ENCODE data around the gene HMG20A.

HMG20A gene

DNA sequence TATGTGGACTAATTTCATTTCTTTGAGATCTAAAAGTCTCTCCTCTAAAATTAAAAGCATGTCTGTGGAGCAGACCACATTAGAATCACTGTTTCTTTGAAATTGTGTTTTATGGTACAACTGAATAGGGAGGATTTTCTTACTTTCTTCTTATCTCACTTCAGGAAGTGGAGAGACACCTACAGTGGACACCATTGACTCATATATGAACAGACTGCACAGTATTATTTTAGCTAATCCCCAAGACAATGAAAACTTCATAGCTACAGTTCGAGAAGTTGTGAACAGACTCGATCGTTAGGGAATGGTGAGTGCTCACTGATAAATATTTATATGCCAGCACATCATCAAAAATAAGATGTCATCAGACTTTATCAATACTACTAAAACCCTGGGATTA is 58.3 kb downstream of the HMG20A start:
- DNase-seq, result no peak

DNA sequence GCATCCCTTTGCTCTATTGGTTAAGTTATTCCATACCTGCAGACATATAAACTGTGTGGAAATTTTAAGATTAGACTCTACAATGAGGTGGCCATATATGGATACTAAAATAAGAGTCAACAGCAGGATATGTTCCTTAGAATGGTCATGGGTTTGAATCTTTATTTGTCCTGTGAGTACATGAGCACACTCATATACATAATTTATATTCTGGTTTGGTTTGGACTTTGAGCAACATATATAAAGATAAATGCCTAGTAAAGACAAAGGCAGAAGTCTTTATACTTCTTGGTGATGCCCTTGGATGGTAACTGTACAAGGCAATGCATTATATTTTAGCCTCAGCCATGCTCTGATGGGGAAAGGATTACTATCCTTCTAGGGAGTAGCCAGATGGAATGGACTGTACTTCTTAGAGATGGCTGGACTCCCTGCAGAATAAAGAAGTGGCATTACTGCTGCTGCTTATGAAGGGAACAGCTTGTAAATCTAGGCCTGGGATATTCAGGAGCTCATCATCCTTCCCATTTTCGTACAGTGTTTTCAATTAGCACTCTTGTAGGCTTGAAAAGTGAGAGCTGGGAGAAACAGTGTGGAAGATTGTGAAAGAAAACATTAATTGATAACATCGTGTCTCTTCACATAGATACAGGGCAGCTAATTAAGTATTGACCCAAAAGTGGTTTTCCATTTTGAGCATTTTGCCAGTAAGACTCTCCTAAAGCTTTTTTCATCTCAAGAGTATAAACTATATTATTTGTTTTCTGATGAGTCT is 60.4 kb downstream of the HMG20A start:
- DNase-seq, result no peak

DNA sequence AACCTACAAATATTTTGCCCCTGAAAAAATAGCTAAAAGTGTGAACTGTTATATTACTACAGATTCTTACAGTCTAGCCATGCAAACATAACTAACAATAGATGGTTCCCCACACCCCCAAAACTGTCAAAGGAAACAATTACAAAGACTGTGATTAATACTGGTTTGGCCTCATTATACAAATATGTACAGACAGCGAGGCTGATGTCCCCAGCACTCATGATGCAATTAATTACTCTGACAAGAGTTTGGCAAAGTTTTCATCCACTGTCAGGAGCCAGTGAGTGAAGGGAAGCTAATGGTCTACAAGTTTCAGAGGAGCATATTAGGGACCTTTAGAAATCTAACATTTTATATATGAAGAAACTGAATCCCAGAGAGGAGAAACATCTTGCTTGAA is 61.0 kb downstream of the HMG20A start:
- DNase-seq, result no peak

DNA sequence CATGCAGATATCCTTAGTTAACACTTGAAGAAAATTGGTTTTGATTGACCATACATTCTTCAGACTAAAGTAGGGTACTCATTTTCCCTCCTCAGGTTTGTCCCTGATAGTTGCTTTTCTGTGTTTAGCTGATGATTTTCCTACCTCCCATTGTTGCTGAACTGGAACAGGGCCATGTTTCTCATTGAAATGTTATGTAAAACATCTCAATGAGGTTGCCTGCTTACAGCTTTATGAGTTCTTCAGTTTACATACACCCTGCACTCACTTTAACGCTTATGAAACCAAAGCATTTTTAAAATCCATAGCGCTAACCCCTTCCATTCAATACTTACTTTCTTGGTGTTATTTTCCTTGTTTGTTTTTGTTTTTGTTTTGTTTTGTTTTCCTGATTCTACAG is 61.9 kb downstream of the HMG20A start:
- DNase-seq, result no peak

DNA sequence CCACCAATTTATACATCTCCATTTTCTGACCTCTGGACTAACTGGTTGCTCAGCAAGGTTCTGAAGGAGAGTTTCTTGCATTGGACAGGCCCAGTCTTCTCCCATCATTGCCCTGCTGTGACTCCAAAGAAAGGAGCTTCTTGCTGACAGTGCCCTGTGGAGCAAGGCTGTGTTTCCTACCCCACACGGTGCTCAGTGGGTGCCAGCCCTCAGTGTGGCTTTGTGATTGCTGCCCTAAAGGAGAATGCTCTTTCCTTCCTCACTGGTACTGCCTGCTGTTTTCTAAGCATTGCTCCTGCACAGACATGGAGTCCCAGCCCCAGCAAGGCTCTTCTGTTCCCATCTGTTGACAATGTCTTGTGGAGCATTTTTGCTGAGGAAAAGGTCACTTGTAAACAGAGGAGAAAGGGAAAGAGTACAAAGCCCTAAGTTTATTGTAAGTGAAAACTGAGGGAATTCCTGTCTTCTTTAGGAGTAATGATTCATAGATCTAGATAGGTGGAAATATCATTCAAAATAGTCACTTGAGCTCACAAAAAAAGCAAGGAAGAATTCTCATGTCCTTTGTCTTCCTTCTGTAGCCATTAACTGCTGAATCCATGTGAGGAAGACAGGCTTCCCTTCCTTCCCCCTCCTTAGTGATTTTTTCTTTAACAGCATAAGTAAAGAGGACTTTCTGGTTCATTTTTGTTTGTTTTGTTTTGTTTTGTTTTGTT is 62.9 kb downstream of the HMG20A start:
- DNase-seq, result no peak

DNA sequence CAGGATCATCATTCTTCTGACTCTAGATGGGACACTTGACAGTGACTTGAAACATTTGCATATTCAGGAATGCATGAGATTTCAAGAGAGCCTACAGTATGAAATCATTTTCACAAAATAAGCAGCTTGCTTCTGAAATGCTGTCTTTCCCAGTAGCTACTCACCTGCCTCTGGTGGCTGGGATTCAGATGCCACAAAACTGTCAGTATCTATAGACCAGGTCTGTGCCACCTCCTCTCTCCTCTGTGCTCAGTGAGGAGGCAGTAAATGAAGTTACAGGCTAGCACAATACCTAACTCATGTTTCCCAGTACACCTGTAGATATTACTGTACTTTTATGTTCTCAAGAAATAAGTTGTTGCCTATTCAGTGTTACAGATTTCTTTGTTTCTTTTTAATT is 64.3 kb downstream of the HMG20A start:
- DNase-seq, result no peak

DNA sequence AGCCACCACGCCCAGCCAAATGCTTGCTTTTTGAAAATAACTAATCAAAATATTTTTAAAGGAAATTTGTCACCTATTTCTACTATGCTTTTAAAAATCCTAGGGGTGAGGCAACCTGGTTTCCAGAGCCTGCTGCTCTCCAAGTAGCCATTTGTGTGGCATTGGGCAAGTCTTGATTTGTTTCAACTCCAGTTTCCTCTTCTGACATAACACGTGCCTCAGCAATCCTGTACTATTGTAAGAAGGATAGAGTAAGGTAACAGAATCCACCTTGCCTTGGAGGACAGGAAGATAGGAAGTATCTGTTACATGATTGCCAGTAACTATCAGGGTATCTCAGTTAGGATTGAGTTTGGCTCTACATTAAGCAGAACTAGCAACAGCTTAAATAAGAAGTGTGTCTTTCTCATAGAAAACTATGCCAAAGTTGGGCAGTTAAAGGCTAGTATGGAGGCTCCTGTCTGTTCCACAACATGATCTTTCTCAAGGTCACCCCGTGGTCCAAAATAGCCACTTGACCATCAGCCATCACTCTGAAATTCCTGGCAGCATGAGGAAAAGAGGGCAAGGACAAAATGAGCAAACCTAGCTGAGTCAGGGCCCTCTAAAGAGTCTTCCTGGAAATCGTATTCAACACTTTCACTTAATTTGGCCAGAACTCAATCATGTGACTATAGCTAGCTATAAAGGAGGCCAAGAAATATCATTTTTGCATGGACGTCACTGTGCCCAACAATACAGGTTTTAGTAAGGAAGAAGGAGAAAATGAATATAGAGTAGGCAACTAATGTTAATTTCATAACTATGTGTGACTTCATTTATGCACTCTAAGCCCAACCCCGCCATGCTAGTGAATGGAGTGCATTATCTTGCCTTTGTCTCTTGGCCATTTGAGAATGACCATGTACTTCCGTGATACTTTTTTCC is 66.1 kb downstream of the HMG20A start:
- no peak for DNase-seq

DNA sequence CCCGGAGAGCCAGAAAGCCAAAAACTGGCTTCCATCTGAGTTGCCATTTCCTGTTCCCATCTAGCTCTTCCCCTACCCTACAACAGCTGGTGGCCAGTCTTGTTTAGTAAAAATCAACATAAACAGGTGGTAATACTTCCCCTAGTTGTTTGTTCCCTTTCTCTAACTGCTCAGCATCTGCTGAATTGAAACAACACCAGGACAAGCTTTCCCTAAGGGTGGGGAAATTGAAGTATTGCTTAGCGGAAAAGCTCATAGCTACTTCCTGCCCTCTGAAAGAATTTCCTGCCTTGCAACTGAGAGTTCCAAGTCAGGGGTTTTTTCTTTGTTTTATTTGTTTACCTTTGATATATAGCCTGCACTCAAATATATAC is 66.8 kb downstream of the HMG20A start:
- no peak for DNase-seq

DNA sequence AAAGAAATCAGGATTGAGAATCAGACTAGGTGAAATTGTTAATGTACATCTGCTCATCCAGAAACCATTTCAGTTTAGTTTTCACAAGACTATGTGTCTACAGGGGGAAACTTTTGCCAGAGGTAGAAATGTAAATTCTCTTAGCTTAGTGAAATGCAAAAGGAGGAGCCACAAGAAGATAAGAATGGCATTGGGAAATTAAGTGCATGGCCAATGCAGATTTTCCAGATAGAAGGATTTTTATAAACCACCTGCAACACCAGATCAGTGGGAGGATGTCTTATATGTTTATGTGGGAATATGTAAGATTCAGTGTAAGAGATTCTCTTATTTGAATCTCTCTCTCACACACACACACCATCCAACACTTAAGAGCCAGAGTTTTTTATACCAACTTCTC is 67.2 kb downstream of the HMG20A start:
- no peak for DNase-seq

DNA sequence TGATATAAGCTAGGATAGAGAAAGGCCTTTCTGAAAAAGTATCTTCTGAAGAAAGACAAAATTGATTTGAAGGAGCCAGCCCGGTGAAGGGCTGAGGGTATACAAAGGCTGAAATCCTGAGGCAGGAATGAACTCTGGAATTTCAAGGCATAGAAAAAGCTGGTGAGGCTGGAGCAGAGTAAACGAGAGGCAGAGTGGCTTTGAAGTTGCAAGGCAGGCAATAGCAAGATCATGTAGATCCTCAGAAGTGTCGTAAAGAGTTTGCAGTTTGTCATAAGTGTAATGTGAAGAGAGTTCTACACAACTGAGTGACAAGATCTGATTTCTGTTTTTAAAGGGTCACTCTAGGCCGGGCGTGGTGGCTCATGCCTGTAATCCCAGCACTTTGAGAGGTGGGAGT is 69.0 kb downstream of the HMG20A start:
- DNase-seq, result no peak

DNA sequence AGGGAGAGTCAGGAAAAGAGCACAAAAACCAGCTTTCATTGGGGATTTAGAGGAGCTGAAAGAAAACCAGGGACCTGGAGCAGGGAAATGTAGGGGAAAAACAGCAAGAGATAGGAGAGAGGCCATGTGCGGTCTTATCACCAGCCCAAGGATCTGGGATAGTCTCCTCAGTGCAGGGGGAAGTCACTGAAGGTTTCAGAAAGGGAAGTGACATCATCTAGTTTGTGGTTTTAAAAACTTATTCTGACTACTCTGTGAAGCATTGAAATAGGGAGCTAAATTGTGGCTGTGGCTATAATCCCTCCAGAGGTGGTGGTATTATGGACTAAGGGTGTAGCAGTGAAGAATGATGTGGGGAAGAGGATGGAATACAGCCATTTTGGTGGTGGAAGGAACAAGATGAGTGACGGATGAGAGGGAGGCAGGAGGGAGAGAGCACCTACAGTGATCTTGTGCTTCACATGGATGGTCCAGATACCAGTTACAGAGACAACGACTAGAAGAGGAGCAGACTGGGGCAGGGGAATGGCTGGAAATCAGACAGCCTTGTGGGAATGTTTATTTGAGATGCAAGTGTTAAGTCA is 72.7 kb downstream of the HMG20A start:
- no peak for DNase-seq

DNA sequence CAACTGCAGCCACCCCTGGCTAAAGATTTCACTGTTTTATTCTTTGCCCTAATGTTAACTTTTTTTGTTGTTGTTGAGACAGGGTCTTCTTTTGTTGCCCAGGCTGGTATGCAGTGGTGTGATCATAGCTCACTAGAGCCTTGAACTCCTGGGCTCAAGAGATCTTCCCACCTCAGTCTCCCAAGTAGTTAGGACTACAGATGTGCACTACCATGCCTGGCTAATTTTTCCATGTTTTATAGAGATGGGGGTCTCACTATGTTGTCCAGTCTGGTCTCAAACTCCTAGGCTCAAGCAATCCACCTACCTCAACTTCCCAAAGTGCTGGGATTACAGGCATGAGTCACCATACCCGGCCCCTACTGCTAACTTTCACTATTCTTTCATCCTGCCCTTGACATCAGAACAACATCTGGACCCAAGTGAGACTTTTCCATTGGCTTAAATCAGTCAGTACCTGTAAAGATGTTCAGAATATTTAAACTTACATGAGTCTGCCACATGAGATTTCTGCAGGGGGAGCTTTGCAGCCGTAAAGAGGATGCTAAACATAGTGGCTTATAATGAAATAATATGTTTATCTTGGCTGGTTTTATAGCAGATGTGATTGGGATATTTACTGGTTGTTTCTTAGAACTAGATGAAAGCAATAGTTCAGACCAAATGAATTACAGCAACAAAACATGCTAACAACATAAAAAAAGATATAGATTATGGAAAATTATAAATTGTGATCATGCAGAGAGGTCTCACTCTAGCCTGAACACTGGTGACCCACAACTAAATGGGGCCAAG is 73.6 kb downstream of the HMG20A start:
- DNase-seq, result no peak

DNA sequence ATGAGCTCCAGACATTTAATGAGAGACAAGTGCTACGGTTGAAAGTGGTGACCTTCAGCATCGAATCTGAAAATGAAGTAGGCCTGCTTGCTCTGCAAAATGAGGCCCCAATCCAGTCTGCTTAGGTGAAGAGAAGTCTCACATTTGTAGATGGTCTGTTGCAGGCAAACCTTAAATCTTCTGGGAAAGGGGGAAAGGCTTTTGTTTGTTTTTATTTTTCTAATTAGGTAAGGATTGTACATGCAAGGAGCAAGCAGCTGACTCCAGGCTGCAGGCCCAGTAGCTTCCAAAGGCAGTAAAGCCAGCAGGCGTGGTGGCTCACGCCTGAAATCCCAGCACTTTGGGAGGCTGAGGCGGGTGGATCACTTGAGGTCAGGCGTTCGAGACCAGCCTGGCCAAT is 74.3 kb downstream of the HMG20A start:
- no peak for DNase-seq

DNA sequence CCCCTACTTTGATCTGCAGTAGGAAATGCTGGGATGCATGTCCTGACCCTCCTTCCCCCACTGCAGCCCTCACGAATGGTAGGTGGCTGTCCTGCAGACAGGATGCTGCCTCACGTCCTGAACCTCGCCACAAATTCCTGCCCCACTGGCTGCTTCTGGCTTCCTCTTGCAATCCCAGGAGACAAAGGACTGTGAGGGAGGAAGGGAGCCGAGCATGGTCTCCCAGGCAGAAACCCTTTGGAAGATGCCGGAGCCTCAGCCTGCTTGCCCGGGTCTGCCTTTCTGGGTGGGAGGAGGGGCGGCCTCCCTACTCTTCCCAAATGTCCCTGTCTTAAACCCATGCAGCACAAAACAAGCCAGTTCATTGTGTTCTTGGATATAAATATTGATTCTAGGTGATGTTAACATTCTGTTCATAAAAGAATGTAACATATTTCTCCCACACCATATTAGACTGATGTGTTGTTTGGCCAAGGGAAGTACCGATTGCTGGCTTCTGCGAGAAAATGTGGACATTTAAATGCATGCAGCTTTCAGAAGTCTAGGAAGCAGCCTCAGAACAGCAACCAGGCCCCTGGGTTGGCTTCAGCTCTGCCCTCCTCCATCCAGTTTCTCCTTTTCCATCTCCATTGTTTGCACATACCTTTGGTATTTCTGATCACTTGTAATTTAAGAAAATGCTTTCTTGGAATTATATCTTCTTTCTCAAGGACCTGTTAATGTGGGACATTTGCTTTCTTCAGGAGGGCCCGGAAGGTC is 75.3 kb downstream of the HMG20A start:
- DNase-seq, result no peak

DNA sequence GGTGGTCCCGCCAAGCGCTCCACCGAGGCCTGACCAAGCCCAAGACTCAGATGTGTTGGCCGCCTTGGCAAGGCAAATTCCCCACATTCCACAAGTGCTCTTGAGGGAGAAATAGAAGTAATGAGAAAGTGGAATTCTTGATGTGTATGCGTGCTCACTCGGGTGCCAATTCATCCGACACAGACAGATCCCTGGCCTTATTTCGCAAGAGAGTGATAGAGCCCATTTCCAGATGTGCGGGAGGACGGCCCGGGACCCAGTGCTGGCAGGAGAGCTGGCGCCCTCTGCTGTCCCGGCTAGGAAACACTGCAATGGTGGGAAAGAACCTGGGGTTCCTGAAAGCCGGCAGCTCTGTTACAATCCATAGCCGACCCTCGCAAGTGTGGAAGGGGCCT is 76.0 kb downstream of the HMG20A start:
- DNase-seq, result no peak

DNA sequence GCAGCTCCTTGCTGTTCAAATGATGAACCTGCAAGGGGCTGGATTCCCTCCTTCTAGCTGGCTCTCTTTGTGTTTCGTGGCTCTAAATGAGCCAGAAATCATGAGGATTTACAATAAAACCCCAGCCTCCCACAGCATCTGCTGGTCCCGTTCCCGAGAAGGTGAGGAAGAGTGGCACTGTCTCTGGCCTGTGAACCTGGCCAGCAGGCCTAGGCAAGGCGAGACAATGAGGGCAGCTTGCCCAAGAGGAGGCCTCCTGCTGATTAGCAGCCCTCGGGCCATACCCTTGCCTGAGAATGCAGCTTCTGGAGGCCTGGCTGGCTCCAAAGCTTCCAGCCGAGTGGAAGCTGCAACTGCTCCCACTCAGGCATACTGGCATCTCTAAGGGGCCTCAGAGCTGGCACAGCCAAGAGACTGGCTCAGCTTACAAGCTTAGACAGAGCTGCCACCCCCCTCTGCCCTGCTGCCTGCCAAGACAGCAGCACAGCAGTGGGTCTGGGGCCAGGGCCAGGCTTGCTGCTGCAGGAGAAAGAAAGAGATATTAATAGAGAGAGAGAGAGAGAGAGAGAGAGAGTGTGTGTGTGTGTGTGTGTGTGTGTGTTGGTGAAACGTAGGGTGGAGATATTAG is 76.5 kb downstream of the HMG20A start:
- DNase-seq, result no peak

DNA sequence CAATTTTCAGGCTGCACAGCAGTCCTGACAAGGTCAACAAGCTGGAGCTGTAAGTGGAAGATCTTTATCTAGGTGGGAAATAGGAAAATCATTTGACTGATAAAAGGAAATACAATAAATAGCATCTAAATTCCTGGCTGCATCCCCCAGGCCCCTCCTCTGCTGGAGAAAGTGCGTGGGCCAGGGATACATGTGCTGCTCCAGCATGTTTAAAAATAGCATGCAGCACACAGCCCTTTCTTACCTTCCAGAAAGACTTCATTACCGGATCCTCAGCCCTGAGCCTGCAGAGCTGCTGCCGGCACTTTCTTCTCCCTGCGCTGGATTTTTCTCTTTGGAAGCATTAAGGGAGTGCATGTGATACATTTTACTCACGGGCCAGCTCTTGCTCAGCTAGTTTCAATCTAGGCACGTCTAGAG is 77.3 kb downstream of the HMG20A start:
- DNase-seq, result no peak

DNA sequence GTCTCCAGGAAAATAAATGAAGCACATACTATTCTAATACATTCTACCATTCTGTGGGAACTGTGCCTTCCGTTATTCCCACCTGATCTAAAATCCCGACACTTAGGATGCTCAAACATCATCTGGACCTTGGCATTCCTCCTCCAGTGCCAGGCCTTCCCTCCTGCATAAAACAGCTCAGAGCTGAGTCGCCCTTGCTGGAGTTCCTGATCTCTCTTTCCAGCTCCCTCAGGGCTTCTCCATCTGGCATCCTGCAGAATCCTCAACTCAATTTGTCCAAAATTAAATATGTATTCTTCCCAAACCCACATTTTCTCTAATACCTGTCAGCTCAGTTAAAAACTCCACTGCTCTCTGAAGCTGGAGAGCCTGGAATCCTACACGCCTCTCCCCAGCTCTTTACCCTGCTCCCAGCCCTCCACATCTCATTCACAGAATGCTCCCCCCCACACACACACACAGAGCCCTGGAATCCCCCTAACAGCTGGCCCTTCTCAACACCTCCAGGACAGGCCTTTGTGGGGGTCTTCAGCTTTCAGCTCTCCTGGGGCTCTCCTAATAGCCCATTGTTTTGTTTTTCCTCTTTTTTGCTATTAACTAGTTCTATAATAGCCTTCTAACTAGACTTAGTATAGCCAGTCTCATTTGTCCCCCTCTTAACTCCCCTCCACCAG is 78.5 kb downstream of the HMG20A start:
- DNase-seq, result no peak

DNA sequence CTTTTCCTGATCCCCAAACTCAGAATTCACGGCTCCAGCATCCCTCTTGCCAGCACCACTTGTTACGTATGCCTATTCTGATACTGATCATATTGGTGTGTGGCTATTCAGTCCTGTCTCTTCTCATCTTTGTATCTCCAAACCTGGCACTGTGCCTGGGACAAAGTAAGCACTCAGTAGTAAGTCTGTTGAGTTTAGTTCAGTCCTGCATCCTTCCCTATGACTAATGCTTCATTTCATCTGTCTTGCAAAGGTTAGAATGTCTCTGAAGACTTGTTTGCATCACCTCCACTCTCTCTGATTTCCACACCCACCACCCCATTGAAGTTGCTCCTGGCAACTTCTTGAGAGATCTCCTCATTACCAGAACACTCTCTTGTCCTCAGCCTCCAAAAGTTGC is 80.3 kb downstream of the HMG20A start:
- DNase-seq, result no peak

DNA sequence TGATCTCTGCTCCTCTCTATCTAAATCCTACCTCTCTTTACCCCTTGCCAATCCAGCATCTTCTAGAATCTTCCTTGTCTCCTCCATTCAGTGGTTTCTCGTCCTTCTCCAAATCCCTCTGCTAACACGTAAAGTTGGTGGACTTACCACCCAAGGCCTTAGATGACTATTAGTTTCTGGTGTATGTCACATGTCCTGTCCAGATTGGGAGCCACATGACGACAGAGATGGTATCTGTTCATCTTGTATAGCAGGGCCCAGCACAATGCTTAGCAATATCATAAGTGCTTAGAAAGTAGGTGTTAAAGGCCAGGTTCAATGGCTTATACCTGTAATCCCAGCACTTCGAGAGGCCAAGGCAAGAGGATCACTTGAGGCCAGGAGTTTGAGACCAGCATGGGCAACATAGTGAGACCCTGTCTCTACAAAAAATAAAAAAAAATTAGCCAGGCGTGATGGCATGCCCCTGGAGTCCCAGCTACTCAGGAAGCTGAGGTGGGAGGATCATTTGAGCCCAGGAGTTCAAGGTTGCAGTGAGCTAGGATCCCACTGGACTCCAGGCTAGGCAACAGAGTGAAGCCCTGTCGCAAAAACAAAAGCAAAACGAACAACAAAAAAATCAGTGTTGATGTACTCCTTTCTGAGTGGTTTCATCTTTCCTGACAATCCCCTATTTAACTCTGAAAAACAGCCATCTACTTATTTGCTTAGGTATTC is 81.8 kb downstream of the HMG20A start:
- no peak for DNase-seq

Measured in NCI-H1048 (cell line).